Lung (tissue), 12 donors: ENCODE results near the gene OSBPL3. TPM values are rescaled to one million over a fixed set of nuclear protein-coding genes. Genes with fewer than 3 reads are reported as not detected.

Experiments
- ATAC-seq: fragments of 200-7000 bp; cut with Tn5 transposase; one replicate; pipeline ENCODE4 v1.9.1; 2020; ENCODE audit warnings: moderate number of reproducible peaks; ENCODE audit not compliant: insufficient read depth, low FRiP score
- DNase-seq, 3 donors: peaks; one replicate each; pipeline ENCODE4 v3.0.0-alpha.2; 2013 to 2017
- H3K27ac ChIP-seq, 2 donors: one replicate each; pipeline ENCODE4 v1.5.1; 2013; ENCODE audit warnings: mild to moderate bottlenecking in 2 of 2, moderate library complexity in 2 of 2, control low read depth in 1 of 2, inconsistent platforms in 1 of 2, low read depth in 1 of 2, low read length in 1 of 2
- H3K27me3 ChIP-seq, 3 donors: one replicate each; pipeline ENCODE4 v1.5.1; 2013; ENCODE audit warnings: low read length in 2 of 3; ENCODE audit not compliant: control insufficient read depth in 3 of 3, insufficient read depth in 3 of 3
- H3K36me3 ChIP-seq, 4 donors: one replicate each; pipeline ENCODE4 v1.5.1; 2013; ENCODE audit warnings: low read length in 4 of 4, mild to moderate bottlenecking in 1 of 4, moderate library complexity in 1 of 4; ENCODE audit not compliant: control insufficient read depth in 4 of 4, insufficient read depth in 4 of 4
- H3K4me1 ChIP-seq, 5 donors: one replicate each; pipeline ENCODE4 v1.5.1; 2013; ENCODE audit warnings: low read length in 5 of 5, mild to moderate bottlenecking in 2 of 5, moderate library complexity in 1 of 5; ENCODE audit not compliant: control insufficient read depth in 5 of 5, insufficient read depth in 5 of 5
- H3K4me3 ChIP-seq: one replicate; pipeline ENCODE4 v1.5.1; 2013; ENCODE audit warnings: mild to moderate bottlenecking, control low read depth, moderate library complexity
- H3K9ac ChIP-seq, 2 donors: one replicate each; pipeline ENCODE4 v1.5.1; 2013; ENCODE audit warnings: low read length in 2 of 2, control low read depth in 1 of 2; ENCODE audit not compliant: insufficient read depth in 1 of 2
- H3K9me3 ChIP-seq, 4 donors: one replicate each; pipeline ENCODE4 v1.5.1; 2013; ENCODE audit warnings: low read length in 3 of 4, mild to moderate bottlenecking in 1 of 4, moderate library complexity in 1 of 4; ENCODE audit not compliant: control insufficient read depth in 4 of 4, insufficient read depth in 3 of 4
- WGBS, 2 donors: extraction: QIAGEN DNeasy Blood & Tissue Kit; methylation state at CpG; one replicate each; pipeline ENCODE4 v1.1.7; 2013; 5-methylcytosine and 5-hydroxymethylcytosine counted together
- polyA plus RNA-seq, 2 donors: library from polyadenylated mRNA; stranded (reverse); fragments of 200-250 nt; gene quantifications; one replicate each; pipeline ENCODE4 v1.2.1, GENCODE V29; 2013
- total RNA-seq, 2 donors: library from RNA; depleted of rRNA in 1 of 2; stranded (reverse); fragments of >200 nt in 1 of 2; gene quantifications; one replicate each; pipeline ENCODE4 v1.2.1, GENCODE V29; 2014 to 2021
- TF ChIP-seq, protein P1 (sequence below): IDR thresholded peaks from 2 replicates; pipeline ENCODE4 v1.5.1; 2012; ENCODE audit warnings: mild to moderate bottlenecking; ENCODE audit errors: control extremely low read depth, extremely low read depth
- donor health status: control.
- donor health status: control.
- donor health status: Bipolar disorder and iron deficiency.
- donor health status: healthy.
- donor health status: DM: yes; HTN: yes; CAD: no.

The OSBPL3 gene
- total and polyA plus RNA-seq, 4 donors, result 8.6 to 32.0 (median 20.4) TPM

DNA sequence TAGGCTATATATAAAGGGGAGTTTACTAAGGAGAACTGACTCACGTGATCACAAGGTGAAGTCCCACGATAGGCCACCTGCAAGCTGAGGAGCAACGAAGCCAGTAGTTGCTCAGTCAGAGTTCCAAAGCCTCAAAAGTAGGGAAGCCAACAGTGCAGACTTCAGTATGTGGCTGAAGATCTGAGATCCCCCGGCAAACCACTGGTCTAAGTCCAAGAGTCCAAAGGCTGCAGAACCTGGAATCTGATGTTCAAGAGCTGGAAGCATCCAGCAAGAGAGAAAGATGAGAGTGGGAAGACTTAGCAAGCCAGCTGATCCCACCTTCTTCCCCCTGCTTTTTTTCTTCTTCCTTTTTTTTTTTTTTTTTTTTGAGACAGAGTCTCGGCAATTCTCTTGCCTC is 195.7 kb downstream of the OSBPL3 start:
- no peak overlapping the region for H3K9ac ChIP-seq
- no peaks in the 10 kb centered on the region for H3K36me3 ChIP-seq
- ATAC-seq (no peak), DNase-seq (no peak)
- H3K4me1 ChIP-seq, result peaks cover 0 to 3% (median 0%) of the 10 kb centered on the region in 5 donors
- TF ChIP-seq, protein P1, sequence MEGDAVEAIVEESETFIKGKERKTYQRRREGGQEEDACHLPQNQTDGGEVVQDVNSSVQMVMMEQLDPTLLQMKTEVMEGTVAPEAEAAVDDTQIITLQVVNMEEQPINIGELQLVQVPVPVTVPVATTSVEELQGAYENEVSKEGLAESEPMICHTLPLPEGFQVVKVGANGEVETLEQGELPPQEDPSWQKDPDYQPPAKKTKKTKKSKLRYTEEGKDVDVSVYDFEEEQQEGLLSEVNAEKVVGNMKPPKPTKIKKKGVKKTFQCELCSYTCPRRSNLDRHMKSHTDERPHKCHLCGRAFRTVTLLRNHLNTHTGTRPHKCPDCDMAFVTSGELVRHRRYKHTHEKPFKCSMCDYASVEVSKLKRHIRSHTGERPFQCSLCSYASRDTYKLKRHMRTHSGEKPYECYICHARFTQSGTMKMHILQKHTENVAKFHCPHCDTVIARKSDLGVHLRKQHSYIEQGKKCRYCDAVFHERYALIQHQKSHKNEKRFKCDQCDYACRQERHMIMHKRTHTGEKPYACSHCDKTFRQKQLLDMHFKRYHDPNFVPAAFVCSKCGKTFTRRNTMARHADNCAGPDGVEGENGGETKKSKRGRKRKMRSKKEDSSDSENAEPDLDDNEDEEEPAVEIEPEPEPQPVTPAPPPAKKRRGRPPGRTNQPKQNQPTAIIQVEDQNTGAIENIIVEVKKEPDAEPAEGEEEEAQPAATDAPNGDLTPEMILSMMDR, result no peak
- 88 to 98% methylated on average over 5 of the region's 5 CpGs for WGBS, 2 donors
- H3K27me3 ChIP-seq, result no peaks in the 10 kb centered on the region
- H3K27ac ChIP-seq, result no peak overlapping the region
- peaks cover 0 to 3% (median 0%) of the 10 kb centered on the region in 4 donors for H3K9me3 ChIP-seq
- no peak overlapping the region for H3K4me3 ChIP-seq

DNA sequence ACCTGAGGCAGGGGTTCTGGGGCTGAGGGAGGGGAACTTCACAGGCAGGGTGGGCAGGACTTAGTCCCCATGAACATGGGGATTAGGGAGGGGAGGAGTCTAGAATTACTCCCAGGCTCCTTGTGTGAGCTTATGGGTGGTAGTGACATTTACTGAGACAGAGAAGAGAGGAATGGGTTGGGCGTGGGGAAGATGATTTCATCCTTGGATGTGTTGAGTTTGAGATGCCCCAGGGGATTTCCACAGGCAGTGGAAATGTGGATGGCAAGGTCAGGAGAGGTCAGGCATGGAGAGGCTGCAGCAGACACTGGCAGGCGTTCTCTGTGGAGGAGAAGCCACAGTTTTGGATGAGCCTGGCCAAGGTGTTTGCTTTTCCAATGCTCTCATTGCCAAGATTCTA is 196.3 kb downstream of the OSBPL3 start:
- DNase-seq (no peak), ATAC-seq (no peak)

DNA sequence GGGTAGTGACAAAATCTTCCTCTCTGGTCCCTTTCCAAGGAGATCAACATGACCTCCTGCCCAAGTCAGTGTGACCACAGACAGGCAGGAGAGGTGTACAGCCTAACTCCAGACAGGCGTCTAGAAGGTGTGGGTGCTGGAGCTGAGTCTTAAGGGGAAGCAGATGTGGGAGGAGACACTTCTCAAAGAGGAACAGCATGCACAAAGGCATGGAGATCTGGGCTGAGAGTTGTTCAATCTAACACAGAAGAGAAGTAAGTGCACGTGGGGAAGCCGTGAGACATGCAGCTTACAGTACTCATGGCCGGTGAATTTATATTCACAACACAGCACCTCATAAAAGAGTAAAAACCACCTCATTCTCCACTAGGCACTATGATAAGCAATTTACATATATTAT is 198.9 kb downstream of the OSBPL3 start:
- Histone ChIP-seq H3K27ac (no peak overlapping the region), H3K9ac (no peak overlapping the region), H3K36me3 (no peaks in the 10 kb centered on the region), H3K27me3 (no peaks in the 10 kb centered on the region), H3K9me3 (peaks cover 0 to 3% (median 0%) of the 10 kb centered on the region in 4 donors), H3K4me1 (peaks cover 0 to 5% (median 0%) of the 10 kb centered on the region in 5 donors), H3K4me3 (no peak overlapping the region)
- TF ChIP-seq, protein P1, result no peak
- WGBS, 2 donors, result 28 to 67% methylated on average over 4 of the region's 4 CpGs
- DNase-seq, result no peak
- no peak for ATAC-seq

More for the DNA sequence above, 196.3 kb downstream of the OSBPL3 start:
- Histone ChIP-seq H3K27ac (no peak overlapping the region), H3K9ac (no peak overlapping the region), H3K4me1 (peaks cover 0 to 5% (median 0%) of the 10 kb centered on the region in 5 donors), H3K9me3 (peaks cover 0 to 3% (median 0%) of the 10 kb centered on the region in 4 donors), H3K27me3 (no peaks in the 10 kb centered on the region), H3K4me3 (no peak overlapping the region), H3K36me3 (no peaks in the 10 kb centered on the region)
- TF ChIP-seq, protein P1, result no peak
- WGBS, 2 donors, result 87 to 90% methylated on average over 2 of the region's 2 CpGs

DNA sequence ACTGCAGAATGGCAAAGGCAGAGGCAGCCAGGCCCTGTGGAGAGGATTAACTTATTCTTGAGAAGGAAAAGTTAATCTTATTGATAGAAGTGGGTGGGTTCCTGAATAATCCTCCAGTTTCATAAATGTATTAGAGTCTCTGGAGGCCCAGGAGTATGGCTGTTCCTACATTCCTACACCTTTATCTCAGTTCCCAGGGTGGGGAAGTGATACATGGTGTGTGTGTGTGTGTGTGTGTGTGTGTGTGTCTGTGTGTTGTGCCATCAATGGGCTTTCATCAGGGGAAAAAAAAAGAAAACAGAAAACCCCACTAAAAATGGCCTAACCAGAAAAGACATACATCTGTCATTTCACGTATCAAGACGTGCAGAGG is 200.7 kb downstream of the OSBPL3 start:
- no peak overlapping the region for H3K27ac ChIP-seq
- H3K4me3 ChIP-seq, result no peak overlapping the region
- H3K36me3 ChIP-seq, result no peaks in the 10 kb centered on the region
- WGBS, 2 donors, result 74 to 77% methylated on average over 2 of the region's 2 CpGs
- H3K9ac ChIP-seq, result no peak overlapping the region
- ATAC-seq, result no peak
- H3K4me1 ChIP-seq, result peaks cover 0 to 5% (median 0%) of the 10 kb centered on the region in 5 donors
- TF ChIP-seq, protein P1, result no peak
- no peak for DNase-seq
- H3K27me3 ChIP-seq, result no peaks in the 10 kb centered on the region
- peaks cover 0 to 3% (median 0%) of the 10 kb centered on the region in 4 donors for H3K9me3 ChIP-seq
